WTC11 (cell line): Measurements from ENCODE around the gene MSGN1.

Experiments
- SOX15 ChIP-seq: fragments of 250-450 bp; sonication (Bioruptor Pico); IDR thresholded peaks from 2 replicates; pipeline ENCODE4 v1.9.0; 2021; ENCODE audit warnings: mild to moderate bottlenecking
- ZBTB21 ChIP-seq: sonication (generic); formaldehyde crosslinking; IDR thresholded peaks from 2 replicates; pipeline ENCODE4 v1.8.1; 2023; ENCODE audit warnings: mild to moderate bottlenecking, missing genetic modification reagents, borderline replicate concordance
- TF ChIP-seq, protein P1 (sequence below): sonication (generic); formaldehyde crosslinking; IDR thresholded peaks from 2 replicates; pipeline ENCODE4 v1.8.1; 2022; ENCODE audit warnings: mild to moderate bottlenecking, moderate library complexity, missing genetic modification reagents

GRCh38 chr2:17800219-17800618 is 16.0 kb upstream of the MSGN1 start:
- TF ChIP-seq ZBTB21 (CRISPR knock-in tag) (no peak), SOX15 (CRISPR knock-in tag) (no peak)
- TF ChIP-seq, protein P1, sequence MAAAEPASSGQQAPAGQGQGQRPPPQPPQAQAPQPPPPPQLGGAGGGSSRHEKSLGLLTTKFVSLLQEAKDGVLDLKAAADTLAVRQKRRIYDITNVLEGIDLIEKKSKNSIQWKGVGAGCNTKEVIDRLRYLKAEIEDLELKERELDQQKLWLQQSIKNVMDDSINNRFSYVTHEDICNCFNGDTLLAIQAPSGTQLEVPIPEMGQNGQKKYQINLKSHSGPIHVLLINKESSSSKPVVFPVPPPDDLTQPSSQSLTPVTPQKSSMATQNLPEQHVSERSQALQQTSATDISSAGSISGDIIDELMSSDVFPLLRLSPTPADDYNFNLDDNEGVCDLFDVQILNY (CRISPR knock-in tag) = no peak
